Spleen (tissue), 7 donors: ENCODE data around the gene ST6GALNAC5.

Experiments
- POLR2A ChIP-seq, 3 donors: fragments of 450-650 bp; IDR thresholded peaks; one replicate each; pipeline ENCODE4 v1.5.1; 2017; ENCODE audit warnings: antibody characterized with exemption in 3 of 3, mild to moderate bottlenecking in 1 of 3
- TF ChIP-seq, protein P1 (sequence below), 11 experiments: fragments of 200-600 bp in 7 of 11; fragments of 450-650 bp in 4 of 11; sonication (generic) in 4 of 11; IDR thresholded peaks in 8 of 11; conservative IDR thresholded peaks in 3 of 11; 1 replicate in 7 of 11; 2 replicates in 4 of 11; pipeline versions ENCODE4 v1.4.0 to v1.8.0; 2016 to 2021; ENCODE audit warnings: antibody characterized with exemption in 11 of 11, inconsistent platforms in 4 of 11, mild to moderate bottlenecking in 1 of 11
- donor health status: DM: no; HTN: no; CAD: no; lungs with moderate emphysema.
- donor health status: DM: no; HTN: no; CAD: no.
- donor health status: DM: no; HTN: no; CAD: no.

DNA sequence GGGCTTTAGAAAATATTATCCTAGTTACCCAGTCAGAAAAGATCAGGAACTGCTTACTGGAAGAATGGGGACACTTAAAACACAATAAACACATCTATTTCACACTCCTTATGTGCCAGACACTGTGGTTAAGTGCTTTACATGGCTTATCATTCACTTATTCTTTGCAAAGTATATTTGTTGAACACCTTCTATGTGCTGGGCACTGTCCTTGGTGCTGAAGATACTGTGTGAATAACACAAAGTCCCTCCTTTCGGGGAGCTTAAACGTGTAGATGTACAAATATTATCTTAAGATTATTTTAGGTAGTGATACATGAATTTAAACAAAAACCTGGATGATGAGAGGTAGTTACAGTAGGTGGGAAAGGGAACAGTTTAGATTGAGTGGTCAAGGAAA lies 169.3 kb downstream of the ST6GALNAC5 start:
- TF ChIP-seq POLR2A (IDR thresholded peaks at IDR 0.05), result no peak
- TF ChIP-seq, protein P1, sequence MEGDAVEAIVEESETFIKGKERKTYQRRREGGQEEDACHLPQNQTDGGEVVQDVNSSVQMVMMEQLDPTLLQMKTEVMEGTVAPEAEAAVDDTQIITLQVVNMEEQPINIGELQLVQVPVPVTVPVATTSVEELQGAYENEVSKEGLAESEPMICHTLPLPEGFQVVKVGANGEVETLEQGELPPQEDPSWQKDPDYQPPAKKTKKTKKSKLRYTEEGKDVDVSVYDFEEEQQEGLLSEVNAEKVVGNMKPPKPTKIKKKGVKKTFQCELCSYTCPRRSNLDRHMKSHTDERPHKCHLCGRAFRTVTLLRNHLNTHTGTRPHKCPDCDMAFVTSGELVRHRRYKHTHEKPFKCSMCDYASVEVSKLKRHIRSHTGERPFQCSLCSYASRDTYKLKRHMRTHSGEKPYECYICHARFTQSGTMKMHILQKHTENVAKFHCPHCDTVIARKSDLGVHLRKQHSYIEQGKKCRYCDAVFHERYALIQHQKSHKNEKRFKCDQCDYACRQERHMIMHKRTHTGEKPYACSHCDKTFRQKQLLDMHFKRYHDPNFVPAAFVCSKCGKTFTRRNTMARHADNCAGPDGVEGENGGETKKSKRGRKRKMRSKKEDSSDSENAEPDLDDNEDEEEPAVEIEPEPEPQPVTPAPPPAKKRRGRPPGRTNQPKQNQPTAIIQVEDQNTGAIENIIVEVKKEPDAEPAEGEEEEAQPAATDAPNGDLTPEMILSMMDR (IDR thresholded peaks at IDR 0.05 in 8 of 11, conservative IDR thresholded peaks at IDR 0.05 in 3 of 11), result no peak
